ENCODE data around the gene ZWILCH. TPM values are rescaled to one million over a fixed set of nuclear protein-coding genes. Genes with fewer than 3 reads are reported as not detected.
A peak's percentile ranks its signal among the peaks of the same experiment; 100 is the strongest.

Gene ZWILCH
- total and polyA plus RNA-seq, 2 of the 4 experiments (the other 2 are of a cell fraction): 10.5 to 22.2 TPM

GRCh38 chr15:66461917-66462316, 43.2 kb upstream of the ZWILCH start:
- Histone ChIP-seq H3K4me1 (ENCODE audit: control insufficient read depth, insufficient read depth, low read length) (peaks cover 6% of the 10 kb centered on the region), H4K5ac (ENCODE audit: low read depth, low read length) (no peak overlapping the region), H4K20me1 (ENCODE audit: insufficient read depth, low read length) (peaks cover 3% of the 10 kb centered on the region; the same call in 1 of the 2 replicates), H3K36me3 (ENCODE audit: control insufficient read depth, insufficient read depth, low read length) (peaks cover 1% of the 10 kb centered on the region; the same call in 1 of the 2 replicates), H2BK20ac (ENCODE audit: low read depth, low read length) (no peak overlapping the region), H3K27me3 (ENCODE audit: control insufficient read depth, insufficient read depth, low read length) (no peaks in the 10 kb centered on the region), H3K4me3 (ENCODE audit: insufficient read depth, low read depth, low read length) (no peak overlapping the region), H3K18ac (ENCODE audit: low read depth, low read length) (no peak overlapping the region), H2BK5ac (ENCODE audit: low read depth, low read length, poor library complexity, severe bottlenecking) (no peak overlapping the region), H4K8ac (ENCODE audit: low read depth in 2 of 2, low read length in 2 of 2) (no peak overlapping the region), H3K27ac (ENCODE audit: insufficient read depth, low read length) (no peak overlapping the region), H3K56ac (ENCODE audit: extremely low read depth, insufficient read depth, low read length) (no peak overlapping the region), H4K91ac (ENCODE audit: insufficient read depth, low read depth, low read length) (no peak overlapping the region), H3K9me1 (ENCODE audit: insufficient read depth, low read length) (peaks cover 15% of the 10 kb centered on the region), H3K4ac (ENCODE audit: low read depth, low read length) (no peak overlapping the region), H3K9ac (ENCODE audit: low read depth, low read length) (no peak overlapping the region), H3K4me2 (ENCODE audit: low read depth, low read length) (no peak overlapping the region), H2BK120ac (ENCODE audit: low read depth, low read length) (no peak overlapping the region), H3K23ac (ENCODE audit: low read depth, low read length) (no peak overlapping the region), H2AK9ac (replicated peaks; ENCODE audit: low read depth, low read length, poor library complexity) (no peak overlapping the region), H2BK15ac (ENCODE audit: low read depth, low read length) (no peak overlapping the region), H2AK5ac (ENCODE audit: low read depth, low read length) (no peak overlapping the region), H2AFZ (replicated peaks; ENCODE audit: low read length, poor library complexity) (no peak overlapping the region), H3K79me1 (ENCODE audit: low read depth in 1 of 2, low read length in 2 of 2) (peaks cover 23 to 46% of the 10 kb centered on the region in 2 experiments), H3K14ac (replicated peaks; ENCODE audit: low read depth, low read length) (no peak overlapping the region), H3K9me3 (ENCODE audit: control insufficient read depth, insufficient read depth, low read length) (no peaks in the 10 kb centered on the region)
- intact Hi-C loops (cut with micrococcal nuclease): no loop called here
- no CpG with 5 or more reads among the region's 2 CpGs for WGBS, 2 experiments (ENCODE audit: extremely low coverage in 2 of 2, insufficient read length in 1 of 2)
- peak; percentile 35; the same call in 1 of the 2 replicates for ATAC-seq (ENCODE audit: low read depth)
- in situ Hi-C loops (cut with MboI; ENCODE audit: low sequenced_read_pairs): no loop called here
- dilution Hi-C loops (cut with HindIII; ENCODE audit: low sequenced_read_pairs, unreplicated experiment): no loop called here
- no TSS peak for BruUV-seq (replicated peaks)
- TF ChIP-seq CEBPB (IDR thresholded peaks at IDR 0.05; ENCODE audit: low read depth, low read length) (peak; percentile 84), MAFK (IDR thresholded peaks at IDR 0.05; ENCODE audit: low read depth, low read length) (no peak)
- CTCF ChIA-PET: no interaction called here
- peak; percentile 12 for DNase-seq
- POLR2A ChIA-PET (ENCODE audit: unreplicated experiment): no interaction called here
